ENCODE data around the gene DFFB. TPM values are rescaled to one million over a fixed set of nuclear protein-coding genes. Genes with fewer than 3 reads are reported as not detected.

DFFB gene
- total and polyA plus RNA-seq, 7 experiments from 2014 or later: 9.8 to 27.7 (median 14.9) TPM

- Mint-ChIP-seq H3K27me3 (no peaks in the 10 kb centered on the region), H3K4me1 (peaks cover 15 to 33% (median 28%) of the 10 kb centered on the region in 7 donors), H3K9me3 (no peaks in the 10 kb centered on the region), H3K36me3 (peaks cover 0 to 22% (median 6%) of the 10 kb centered on the region in 5 donors), H3K27ac (no peak overlapping the region), H3K4me3 (peak overlapping the region in 1 of 10 donors; percentile 65)
- no peaks in the 10 kb centered on the region for H3K9me3 ChIP-seq (ENCODE audit: control insufficient read depth in 2 of 3, low read length in 3 of 3)
- H3K36me3 ChIP-seq (ENCODE audit: control insufficient read depth in 2 of 3, insufficient read depth in 3 of 3, low read length in 3 of 3): peaks cover 0 to 26% (median 3%) of the 10 kb centered on the region in 3 experiments
- ATAC-seq (no peak), DNase-seq (no peak)
- H3K4me3 ChIP-seq (ENCODE audit: low read length): no peak overlapping the region
- no peak overlapping the region for H3K27ac ChIP-seq (ENCODE audit: low read depth, low read length)
- H3K4me1 ChIP-seq (ENCODE audit: control insufficient read depth in 2 of 2, insufficient read depth in 2 of 2, low read length in 2 of 2): peaks cover 12% of the 10 kb centered on the region in 2 donors
- H3K27me3 ChIP-seq (ENCODE audit: control insufficient read depth in 2 of 2, insufficient read depth in 2 of 2, low read length in 2 of 2): no peaks in the 10 kb centered on the region
- POLR2A ChIA-PET: no interaction called here
- CTCF ChIA-PET: no interaction called here
- intact Hi-C loops (cut with micrococcal nuclease): no loop called here
Observed at GRCh38 chr1:3852711-3853485, 4.4 kb upstream of the DFFB start.

GRCh38 chr1:3857791-3858129 is 484 bp downstream of the DFFB start:
- peak overlapping the region in 4 of 9 donors; percentile 59 to 95 (median 91) for H3K27ac Mint-ChIP-seq
- ChIA-PET CTCF (interaction anchor here (1.0 to 2.0 kb wide), 2 partner anchors 41 to 46 kb away, joined by 4 to 6 read pairs; no protein-coding TSS in a partner anchor), POLR2A (interaction anchor here (0.6 to 3.2 kb wide), 5 partner anchors 16 to 62 kb away, joined by 3 to 30 read pairs (median 4); partner anchors contain the start of gene C1orf174)
- ATAC-seq: no peak
- peaks cover 11 to 58% (median 42%) of the 10 kb centered on the region in 7 donors for H3K4me1 Mint-ChIP-seq
- H3K9me3 ChIP-seq (ENCODE audit: control insufficient read depth in 2 of 3, low read length in 3 of 3): no peaks in the 10 kb centered on the region
- peaks cover 0 to 8% (median 0%) of the 10 kb centered on the region in 3 experiments for H3K36me3 ChIP-seq (ENCODE audit: control insufficient read depth in 2 of 3, insufficient read depth in 3 of 3, low read length in 3 of 3)
- peaks cover 0 to 3% (median 0%) of the 10 kb centered on the region in 5 donors for H3K36me3 Mint-ChIP-seq
- H3K27me3 ChIP-seq (ENCODE audit: control insufficient read depth in 2 of 2, insufficient read depth in 2 of 2, low read length in 2 of 2): no peaks in the 10 kb centered on the region
- no peaks in the 10 kb centered on the region for H3K9me3 Mint-ChIP-seq
- DNase-seq: peak in 1 of 9 donors; percentile 6
- H3K27me3 Mint-ChIP-seq: no peaks in the 10 kb centered on the region
- H3K4me3 ChIP-seq (ENCODE audit: low read length): peak overlapping the region; percentile 98
- H3K4me1 ChIP-seq (ENCODE audit: control insufficient read depth in 2 of 2, insufficient read depth in 2 of 2, low read length in 2 of 2): peaks cover 17 to 25% of the 10 kb centered on the region in 2 donors
- peak overlapping the region; percentile 78 to 99 (median 98) for H3K4me3 Mint-ChIP-seq
- intact Hi-C loops (cut with micrococcal nuclease): loop anchor here (1.0 to 5.0 kb wide), 4 partner anchors 43 to 325 kb away; partner anchors contain the start of genes C1orf174 (in 2 of the 2), LRRC47 (in 2 of the 2) and WRAP73 (in 2 of the 2)
- H3K27ac ChIP-seq (ENCODE audit: low read depth, low read length): peak overlapping the region; percentile 79

GRCh38 chr1:3858231-3858981 is 1.1 kb downstream of the DFFB start:
- peak overlapping the region; percentile 78 to 99 (median 98) for H3K4me3 Mint-ChIP-seq
- ATAC-seq (no peak), DNase-seq (peak in 2 of 9 donors; percentile 14 to 22)
- Histone ChIP-seq H3K9me3 (ENCODE audit: control insufficient read depth in 2 of 3, low read length in 3 of 3) (no peaks in the 10 kb centered on the region), H3K4me1 (ENCODE audit: control insufficient read depth in 2 of 2, insufficient read depth in 2 of 2, low read length in 2 of 2) (peaks cover 17 to 25% of the 10 kb centered on the region in 2 donors), H3K27me3 (ENCODE audit: control insufficient read depth in 2 of 2, insufficient read depth in 2 of 2, low read length in 2 of 2) (no peaks in the 10 kb centered on the region), H3K4me3 (ENCODE audit: low read length) (peak overlapping the region; percentile 98), H3K27ac (ENCODE audit: low read depth, low read length) (peak overlapping the region; percentile 79), H3K36me3 (ENCODE audit: control insufficient read depth in 2 of 3, insufficient read depth in 3 of 3, low read length in 3 of 3) (peaks cover 0 to 12% (median 1%) of the 10 kb centered on the region in 3 experiments)
- H3K27me3 Mint-ChIP-seq: no peaks in the 10 kb centered on the region
- H3K4me1 Mint-ChIP-seq: peaks cover 10 to 55% (median 38%) of the 10 kb centered on the region in 7 donors
- intact Hi-C loops (cut with micrococcal nuclease): loop anchor here in 1 of 2 donors (5.0 kb wide), 1 partner anchor 326 kb away; no protein-coding TSS in a partner anchor
- H3K27ac Mint-ChIP-seq: peak overlapping the region in 5 of 9 donors; percentile 32 to 59 (median 41)
- H3K9me3 Mint-ChIP-seq: no peaks in the 10 kb centered on the region
- CTCF ChIA-PET: interaction anchor here (0.9 to 2.0 kb wide), 2 partner anchors 29 to 45 kb away, joined by 4 to 6 read pairs; no protein-coding TSS in a partner anchor
- peaks cover 0 to 3% (median 0%) of the 10 kb centered on the region in 5 donors for H3K36me3 Mint-ChIP-seq
- POLR2A ChIA-PET: interaction anchor here (1.1 to 3.2 kb wide), 3 partner anchors 17 to 45 kb away, joined by 3 to 30 read pairs (median 8); partner anchors contain the start of gene C1orf174

- intact Hi-C loops (cut with micrococcal nuclease): no loop called here
- H3K4me3 Mint-ChIP-seq: no peak overlapping the region
- ChIA-PET CTCF (interaction anchor here (0.7 kb wide), 1 partner anchor 21 kb away, joined by 3 read pairs; no protein-coding TSS in a partner anchor), POLR2A (no interaction called here)
- Histone ChIP-seq H3K27ac (ENCODE audit: low read depth, low read length) (no peak overlapping the region), H3K4me3 (ENCODE audit: low read length) (no peak overlapping the region), H3K4me1 (ENCODE audit: control insufficient read depth in 2 of 2, insufficient read depth in 2 of 2, low read length in 2 of 2) (peaks cover 0 to 8% of the 10 kb centered on the region in 2 donors), H3K9me3 (ENCODE audit: control insufficient read depth in 2 of 3, low read length in 3 of 3) (no peaks in the 10 kb centered on the region), H3K27me3 (ENCODE audit: control insufficient read depth in 2 of 2, insufficient read depth in 2 of 2, low read length in 2 of 2) (no peaks in the 10 kb centered on the region), H3K36me3 (ENCODE audit: control insufficient read depth in 2 of 3, insufficient read depth in 3 of 3, low read length in 3 of 3) (peaks cover 0 to 33% (median 7%) of the 10 kb centered on the region in 3 experiments)
- H3K4me1 Mint-ChIP-seq: peaks cover 0 to 32% (median 15%) of the 10 kb centered on the region in 7 donors
- ATAC-seq: no peak
- no peaks in the 10 kb centered on the region for H3K27me3 Mint-ChIP-seq
- H3K36me3 Mint-ChIP-seq: peaks cover 1 to 11% (median 7%) of the 10 kb centered on the region in 5 donors
- H3K27ac Mint-ChIP-seq: no peak overlapping the region
- DNase-seq: no peak
- peaks cover 0 to 1% (median 0%) of the 10 kb centered on the region in 11 donors for H3K9me3 Mint-ChIP-seq
Observed at GRCh38 chr1:3863231-3863935, 6.1 kb downstream of the DFFB start.

- Histone ChIP-seq H3K36me3 (ENCODE audit: control insufficient read depth in 2 of 3, insufficient read depth in 3 of 3, low read length in 3 of 3) (peaks cover 0 to 44% (median 12%) of the 10 kb centered on the region in 3 experiments), H3K27ac (ENCODE audit: low read depth, low read length) (no peak overlapping the region), H3K27me3 (ENCODE audit: control insufficient read depth in 2 of 2, insufficient read depth in 2 of 2, low read length in 2 of 2) (no peaks in the 10 kb centered on the region), H3K9me3 (ENCODE audit: control insufficient read depth in 2 of 3, low read length in 3 of 3) (no peaks in the 10 kb centered on the region), H3K4me3 (ENCODE audit: low read length) (no peak overlapping the region), H3K4me1 (ENCODE audit: control insufficient read depth in 2 of 2, insufficient read depth in 2 of 2, low read length in 2 of 2) (no peaks in the 10 kb centered on the region)
- Mint-ChIP-seq H3K4me1 (peaks cover 0 to 22% (median 8%) of the 10 kb centered on the region in 7 donors), H3K9me3 (peaks cover 0 to 6% (median 0%) of the 10 kb centered on the region in 11 donors), H3K27ac (peak overlapping the region in 3 of 9 donors; percentile 14 to 40 (median 32)), H3K27me3 (no peaks in the 10 kb centered on the region), H3K4me3 (no peak overlapping the region), H3K36me3 (peaks cover 4 to 17% (median 16%) of the 10 kb centered on the region in 5 donors)
- ATAC-seq (no peak), DNase-seq (no peak)
- ChIA-PET CTCF (no interaction called here), POLR2A (no interaction called here)
- intact Hi-C loops (cut with micrococcal nuclease): no loop called here
Observed at GRCh38 chr1:3864884-3865283, 7.6 kb downstream of the DFFB start.

Measured in naive thymus-derived CD4-positive, alpha-beta T cell (primary cell).